Endothelial cell of umbilical vein (primary cell): Measurements from ENCODE around the gene LDLRAD4. TPM values are rescaled to one million over a fixed set of nuclear protein-coding genes. Genes with fewer than 3 reads are reported as not detected.

ENCODE experiments used
- BruUV-seq: library from RNA; stranded (reverse); fragments of 400-500 nt; replicated peaks from 2 replicates; lab custom pipeline; 2021; lab: Mats Ljungman, UMichigan
- CTCF ChIA-PET: fragments of 300-600, 350-600 bp; sonication (Branson Sonifier 250); formaldehyde crosslinking; loops from one replicate; lab custom pipeline; 2021; ENCODE audit warnings: antibody characterized with exemption, inconsistent platforms; lab: Charles Lee
- POLR2A ChIA-PET: fragments of 300-600, 350-600 bp; sonication (Branson Sonifier 250); formaldehyde crosslinking; loops from one replicate; lab custom pipeline; 2021; ENCODE audit warnings: antibody characterized with exemption, inconsistent platforms; lab: Charles Lee
- DNase-seq: peaks from one replicate; pipeline ENCODE4 v3.0.0-alpha.2; 2011; ENCODE audit warnings: low read depth, low spot score
- FAIRE-seq: peaks from 2 replicates; lab custom pipeline; 2011; peaks lifted over from hg19 to GRCh38; lab: Jason Lieb, UNC
- H2AFZ ChIP-seq: 2 replicates; pipeline ENCODE4 v1.6.0; 2012; ENCODE audit warnings: low read depth, low read length, control low read depth, inconsistent platforms
- H3K27ac ChIP-seq: 2 replicates; pipeline ENCODE4 v1.5.1; 2011; ENCODE audit warnings: low read depth, mild to moderate bottlenecking, control low read depth, low read length, moderate library complexity; ENCODE audit not compliant: insufficient read depth
- H3K27me3 ChIP-seq, 2 experiments: 2 replicates each; pipeline versions ENCODE4 v1.6.0 to v1.6.1; 2011; ENCODE audit warnings: low read length in 2 of 2, mixed read lengths in 1 of 2; ENCODE audit not compliant: control insufficient read depth in 2 of 2, insufficient read depth in 2 of 2
- H3K36me3 ChIP-seq, 2 experiments: 2 replicates in 1 of 2; 3 replicates in 1 of 2; pipeline ENCODE4 v1.5.1; 2011; ENCODE audit warnings: low read length in 2 of 2, mild to moderate bottlenecking in 1 of 2, moderate library complexity in 1 of 2; ENCODE audit not compliant: control insufficient read depth in 2 of 2, insufficient read depth in 2 of 2; ENCODE audit errors: extremely low read depth in 1 of 2
- H3K4me1 ChIP-seq: 3 replicates; pipeline ENCODE4 v1.5.1; 2011; ENCODE audit warnings: mild to moderate bottlenecking, low read length; ENCODE audit not compliant: control insufficient read depth, insufficient read depth; ENCODE audit errors: extremely low read depth
- H3K4me2 ChIP-seq: 2 replicates; pipeline ENCODE4 v1.6.1; 2011; ENCODE audit warnings: low read length, control low read depth, mixed read lengths; ENCODE audit not compliant: insufficient read depth
- H3K4me3 ChIP-seq, 3 experiments: fragments of 200-600 bp in 1 of 3; sonication (generic), shearing (Covaris generic) in 1 of 3; replicated peaks in 1 of 3; 2 replicates each; pipeline ENCODE4 v1.5.1; 2011 to 2016; ENCODE audit warnings: control low read depth in 3 of 3, low read length in 3 of 3, mild to moderate bottlenecking in 2 of 3, inconsistent platforms in 1 of 3, low read depth in 1 of 3, moderate library complexity in 1 of 3; ENCODE audit not compliant: insufficient read depth in 1 of 3
- H3K79me2 ChIP-seq: 2 replicates; pipeline ENCODE4 v1.6.0; 2012; ENCODE audit warnings: low read length, inconsistent platforms; ENCODE audit not compliant: control insufficient read depth, insufficient read depth
- H3K9ac ChIP-seq: replicated peaks from 2 replicates; pipeline ENCODE3; 2011; ENCODE audit warnings: low read length, control low read depth; ENCODE audit not compliant: insufficient read depth; ENCODE audit errors: extremely low read depth
- H3K9me1 ChIP-seq: replicated peaks from 3 replicates; pipeline ENCODE4 v1.6.0; 2011; ENCODE audit warnings: mild to moderate bottlenecking, low read length; ENCODE audit not compliant: control insufficient read depth, insufficient read depth; ENCODE audit errors: extremely low read depth
- H3K9me3 ChIP-seq: replicated peaks from 2 replicates; pipeline ENCODE4 v1.5.1; 2012; ENCODE audit warnings: low read length, inconsistent platforms; ENCODE audit not compliant: control insufficient read depth, insufficient read depth
- H4K20me1 ChIP-seq: replicated peaks from 2 replicates; pipeline ENCODE3; 2011; ENCODE audit warnings: mild to moderate bottlenecking, low read length; ENCODE audit not compliant: control insufficient read depth, insufficient read depth; ENCODE audit errors: extremely low read depth
- CTCF ChIP-seq, 2 donors: IDR thresholded peaks; 1 replicate in 1 of 2; 2 replicates in 1 of 2; pipeline ENCODE4 v1.5.1; 2011; ENCODE audit warnings: low read length in 2 of 2, mild to moderate bottlenecking in 2 of 2, moderate library complexity in 2 of 2, control low read depth in 1 of 2, inconsistent platforms in 1 of 2, low read depth in 1 of 2; ENCODE audit not compliant: insufficient read depth in 1 of 2; ENCODE audit errors: extremely low read depth in 1 of 2
- EZH2 ChIP-seq: IDR thresholded peaks from 2 replicates; pipeline ENCODE4 v1.6.1; 2012; ENCODE audit warnings: borderline replicate concordance, low read depth, mild to moderate bottlenecking, moderate library complexity, low read length, inconsistent platforms; ENCODE audit not compliant: severe bottlenecking
- FOS ChIP-seq: IDR thresholded peaks from 2 replicates; pipeline ENCODE4 v1.6.1; 2011; ENCODE audit warnings: mild to moderate bottlenecking, low read length, moderate library complexity, borderline replicate concordance; ENCODE audit not compliant: insufficient read depth
- GATA2 ChIP-seq: IDR thresholded peaks from 2 replicates; pipeline ENCODE4 v1.7.0; 2011; ENCODE audit warnings: low read depth, mild to moderate bottlenecking, moderate library complexity, mixed read lengths, low read length; ENCODE audit not compliant: insufficient read length, insufficient read depth
- JUN ChIP-seq: IDR thresholded peaks from 2 replicates; pipeline ENCODE4 v1.6.1; 2011; ENCODE audit warnings: borderline replicate concordance, low read depth; ENCODE audit not compliant: insufficient read length, insufficient read depth
- MAX ChIP-seq: IDR thresholded peaks from 2 replicates; pipeline ENCODE4 v1.6.1; 2011; ENCODE audit not compliant: insufficient read depth, insufficient read length
- MYC ChIP-seq: IDR thresholded peaks from one replicate; pipeline ENCODE4 v1.6.1; 2011; ENCODE audit warnings: mild to moderate bottlenecking, low read depth, low read length
- POLR2A ChIP-seq: IDR thresholded peaks from 2 replicates; pipeline ENCODE4 v1.6.1; 2012; ENCODE audit warnings: low read depth, mild to moderate bottlenecking, control low read depth, low read length
- POLR2AphosphoS5 ChIP-seq: IDR thresholded peaks from 2 replicates; pipeline ENCODE4 v1.6.1; 2012; ENCODE audit warnings: low read depth, mild to moderate bottlenecking, control low read depth, low read length, moderate library complexity; ENCODE audit not compliant: insufficient read depth
- dilution Hi-C: fragments of 300-500 bp; cut with MboI; formaldehyde crosslinking; loops from one replicate; pipeline ENCODE4 v1.15.0; 2019; ENCODE audit warnings: low sequenced_read_pairs; ENCODE audit not compliant: extremely low pct_ligation_motif_present
- intact Hi-C: fragments of 100-400 bp; cut with micrococcal nuclease; formaldehyde crosslinking; loops from one replicate; pipeline ENCODE4 v1.10.0; 2022
- polyA plus RNA-seq, 4 experiments: library from polyadenylated mRNA; depleted of rRNA in 3 of 4; stranded (reverse) in 3 of 4; unstranded in 1 of 4; fragments of >200 nt; gene quantifications; 2 replicates each; pipeline versions ENCODE4 v1.2.1 to v1.2.3, GENCODE V29; 2011 to 2012; ENCODE audit warnings: missing spikeins in 1 of 4
- total RNA-seq: library from RNA; stranded (reverse); gene quantifications from 2 replicates; pipeline ENCODE4 v1.2.3, GENCODE V29; 2021

The LDLRAD4 gene
- total and polyA plus RNA-seq, 2 donors (not counting 3 experiments of a cell fraction or from before 2014, with no cell fraction given), result 5.2 to 6.5 TPM

GRCh38 chr18:13566941-13567746, 348.6 kb downstream of the LDLRAD4 start:
- H2AFZ ChIP-seq, result no peak overlapping the region

More at GRCh38 chr18:13566941-13567746, 348.6 kb downstream of the LDLRAD4 start:
- intact Hi-C loops (no loop called here), dilution Hi-C loops (no loop called here)
- no peaks in the 10 kb centered on the region for H3K79me2 ChIP-seq
- H3K4me2 ChIP-seq, result no peak overlapping the region
- no TSS peak for BruUV-seq
- H3K4me1 ChIP-seq, result no peaks in the 10 kb centered on the region
- H3K4me3 ChIP-seq, result no peak overlapping the region
- H3K27ac ChIP-seq, result no peak overlapping the region
- no peak for DNase-seq
- no peak for FAIRE-seq
- no peaks in the 10 kb centered on the region for H3K9me1 ChIP-seq
- TF ChIP-seq MYC, result no peak
- no peak for TF ChIP-seq FOS
- TF ChIP-seq EZH2, result no peak
- no peak for TF ChIP-seq MAX
- TF ChIP-seq GATA2, result no peak
- TF ChIP-seq CTCF (IDR thresholded peaks at IDR 0.05; ENCODE audit: extremely low read depth in 1 of 2, insufficient read depth in 1 of 2, low read depth in 1 of 2, low read length in 2 of 2), result no peak
- no peak for TF ChIP-seq JUN
- TF ChIP-seq POLR2A, result no peak
- TF ChIP-seq POLR2AphosphoS5, result no peak
- H3K36me3 ChIP-seq, result no peaks in the 10 kb centered on the region
- POLR2A ChIA-PET, result no interaction called here
- no peaks in the 10 kb centered on the region for H3K9me3 ChIP-seq
- CTCF ChIA-PET, result interaction anchor here (1.0 to 2.0 kb wide), 2 partner anchors 9 to 11 kb away, joined by 3 to 8 read pairs; no protein-coding TSS in a partner anchor
- H3K9ac ChIP-seq, result no peak overlapping the region
- no peaks in the 10 kb centered on the region for H3K27me3 ChIP-seq
- H4K20me1 ChIP-seq, result no peaks in the 10 kb centered on the region
